IPS-18a (cell line): Measurements from ENCODE around the gene ZBTB18.

Experiments used
- H3K27ac ChIP-seq: one replicate; pipeline ENCODE4 v1.5.1; 2013; ENCODE audit warnings: low read length
- H3K27me3 ChIP-seq: one replicate; pipeline ENCODE4 v1.6.1; 2013; ENCODE audit warnings: mild to moderate bottlenecking, low read length; ENCODE audit not compliant: control insufficient read depth, insufficient read depth
- H3K36me3 ChIP-seq: one replicate; pipeline ENCODE4 v1.6.1; 2013; ENCODE audit warnings: low read depth, low read length; ENCODE audit not compliant: control insufficient read depth
- H3K4me1 ChIP-seq: one replicate; pipeline ENCODE4 v1.6.1; 2013; ENCODE audit warnings: low read depth, low read length; ENCODE audit not compliant: control insufficient read depth
- H3K4me3 ChIP-seq: one replicate; pipeline ENCODE4 v1.5.1; 2013; ENCODE audit warnings: low read length
- H3K9ac ChIP-seq: one replicate; pipeline ENCODE4 v1.6.1; 2013; ENCODE audit warnings: mild to moderate bottlenecking, low read length, moderate library complexity
- H3K9me3 ChIP-seq: one replicate; pipeline ENCODE4 v1.6.1; 2013; ENCODE audit warnings: low read depth, low read length; ENCODE audit not compliant: control insufficient read depth

Gene ZBTB18

GRCh38 chr1:244095529-244095911 lies 44.4 kb downstream of the ZBTB18 start:
- H3K4me1 ChIP-seq, result no peaks in the 10 kb centered on the region
- no peaks in the 10 kb centered on the region for H3K36me3 ChIP-seq
- no peak overlapping the region for H3K27ac ChIP-seq
- H3K27me3 ChIP-seq, result no peaks in the 10 kb centered on the region
- H3K9me3 ChIP-seq, result no peaks in the 10 kb centered on the region
- H3K4me3 ChIP-seq, result no peak overlapping the region
- no peak overlapping the region for H3K9ac ChIP-seq

- Histone ChIP-seq H3K27ac (no peak overlapping the region), H3K4me3 (no peak overlapping the region), H3K4me1 (no peaks in the 10 kb centered on the region), H3K9me3 (no peaks in the 10 kb centered on the region), H3K36me3 (no peaks in the 10 kb centered on the region), H3K27me3 (no peaks in the 10 kb centered on the region), H3K9ac (no peak overlapping the region)
These were observed 45.1 kb downstream of the ZBTB18 start for GRCh38 chr1:244096066-244096610.

GRCh38 chr1:244096691-244097090 lies 45.6 kb downstream of the ZBTB18 start:
- Histone ChIP-seq H3K27me3 (no peaks in the 10 kb centered on the region), H3K36me3 (no peaks in the 10 kb centered on the region), H3K4me3 (no peak overlapping the region), H3K9me3 (no peaks in the 10 kb centered on the region), H3K27ac (no peak overlapping the region), H3K9ac (no peak overlapping the region), H3K4me1 (no peaks in the 10 kb centered on the region)

GRCh38 chr1:244097523-244098405 lies 46.7 kb downstream of the ZBTB18 start:
- Histone ChIP-seq H3K4me3 (no peak overlapping the region), H3K36me3 (no peaks in the 10 kb centered on the region), H3K4me1 (no peaks in the 10 kb centered on the region), H3K27ac (no peak overlapping the region), H3K9ac (no peak overlapping the region), H3K9me3 (no peaks in the 10 kb centered on the region), H3K27me3 (no peaks in the 10 kb centered on the region)

- Histone ChIP-seq H3K36me3 (no peaks in the 10 kb centered on the region), H3K4me1 (no peaks in the 10 kb centered on the region)
These were observed 48.3 kb downstream of the ZBTB18 start for GRCh38 chr1:244099258-244099930.

GRCh38 chr1:244100276-244100675 lies 49.2 kb downstream of the ZBTB18 start:
- H3K36me3 ChIP-seq, result no peaks in the 10 kb centered on the region
- no peaks in the 10 kb centered on the region for H3K9me3 ChIP-seq
- no peaks in the 10 kb centered on the region for H3K4me1 ChIP-seq
- no peaks in the 10 kb centered on the region for H3K27me3 ChIP-seq
- no peak overlapping the region for H3K27ac ChIP-seq
- H3K4me3 ChIP-seq, result no peak overlapping the region
- no peak overlapping the region for H3K9ac ChIP-seq

More at GRCh38 chr1:244099258-244099930, 48.3 kb downstream of the ZBTB18 start:
- Histone ChIP-seq H3K9me3 (no peaks in the 10 kb centered on the region), H3K4me3 (no peak overlapping the region), H3K27ac (no peak overlapping the region), H3K9ac (no peak overlapping the region), H3K27me3 (no peaks in the 10 kb centered on the region)

- Histone ChIP-seq H3K36me3 (no peaks in the 10 kb centered on the region), H3K27me3 (no peaks in the 10 kb centered on the region), H3K27ac (no peak overlapping the region), H3K4me1 (no peaks in the 10 kb centered on the region), H3K9me3 (no peaks in the 10 kb centered on the region), H3K4me3 (no peak overlapping the region), H3K9ac (no peak overlapping the region)
These were observed 49.8 kb downstream of the ZBTB18 start for GRCh38 chr1:244100704-244101453.

- Histone ChIP-seq H3K27ac (no peak overlapping the region), H3K36me3 (no peaks in the 10 kb centered on the region), H3K9me3 (no peaks in the 10 kb centered on the region), H3K27me3 (no peaks in the 10 kb centered on the region), H3K4me1 (no peaks in the 10 kb centered on the region), H3K4me3 (no peak overlapping the region), H3K9ac (no peak overlapping the region)
These were observed 51.0 kb downstream of the ZBTB18 start for GRCh38 chr1:244102046-244102445.

- Histone ChIP-seq H3K4me1 (no peaks in the 10 kb centered on the region), H3K27ac (no peak overlapping the region), H3K36me3 (no peaks in the 10 kb centered on the region), H3K9me3 (no peaks in the 10 kb centered on the region), H3K27me3 (no peaks in the 10 kb centered on the region), H3K4me3 (no peak overlapping the region), H3K9ac (no peak overlapping the region)
These were observed 51.4 kb downstream of the ZBTB18 start for GRCh38 chr1:244102468-244102867.

GRCh38 chr1:244104309-244105060 lies 53.4 kb downstream of the ZBTB18 start:
- Histone ChIP-seq H3K36me3 (no peaks in the 10 kb centered on the region), H3K9me3 (no peaks in the 10 kb centered on the region), H3K4me3 (no peak overlapping the region), H3K9ac (no peak overlapping the region), H3K27me3 (no peaks in the 10 kb centered on the region), H3K27ac (no peak overlapping the region), H3K4me1 (no peaks in the 10 kb centered on the region)

GRCh38 chr1:244106176-244106575 lies 55.1 kb downstream of the ZBTB18 start:
- Histone ChIP-seq H3K4me3 (no peak overlapping the region), H3K9ac (no peak overlapping the region), H3K9me3 (no peaks in the 10 kb centered on the region), H3K27me3 (no peaks in the 10 kb centered on the region), H3K27ac (no peak overlapping the region), H3K36me3 (no peaks in the 10 kb centered on the region), H3K4me1 (no peaks in the 10 kb centered on the region)
